Measurements from ENCODE around the gene GLOD5.
"Not testable (repeated sequence)": the region's sequence is repeated elsewhere in the genome, so short reads cannot be mapped to it uniquely, and the experiment has no call there.

GLOD5 gene

DNA sequence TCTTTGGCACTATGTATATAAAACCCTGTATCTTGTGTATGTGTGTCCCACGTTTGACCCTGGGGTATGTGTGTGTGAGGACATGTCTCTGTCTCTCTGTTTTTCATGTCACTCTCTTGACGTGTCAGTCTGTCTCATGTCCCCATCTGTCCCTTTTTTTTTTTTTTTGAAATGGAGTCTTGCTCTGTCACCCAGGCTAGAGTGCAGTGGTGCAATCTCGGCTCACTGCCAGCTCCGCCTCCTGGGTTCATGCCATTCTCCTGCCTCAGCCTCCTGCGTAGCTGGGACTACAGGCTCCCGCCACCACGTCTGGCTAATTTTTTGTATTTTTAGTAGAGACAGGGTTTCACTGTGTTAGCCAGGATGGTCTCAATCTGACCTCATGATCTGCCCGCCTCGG, 57.8 kb downstream of the GLOD5 start:
- not testable (repeated sequence) for H3K27ac ChIP-seq, H3K4me3 ChIP-seq

DNA sequence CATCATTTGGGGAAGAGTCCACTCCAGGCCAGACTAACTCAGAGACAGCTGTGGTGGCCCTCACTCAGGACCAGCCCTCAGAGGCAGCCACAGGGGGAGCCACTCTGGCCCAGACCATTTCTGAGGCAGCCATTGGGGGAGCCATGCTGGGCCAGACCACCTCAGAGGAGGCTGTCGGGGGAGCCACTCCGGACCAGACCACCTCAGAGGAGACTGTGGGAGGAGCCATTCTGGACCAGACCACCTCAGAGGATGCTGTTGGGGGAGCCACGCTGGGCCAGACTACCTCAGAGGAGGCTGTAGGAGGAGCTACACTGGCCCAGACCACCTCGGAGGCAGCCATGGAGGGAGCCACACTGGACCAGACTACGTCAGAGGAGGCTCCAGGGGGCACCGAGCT, 61.5 kb downstream of the GLOD5 start:
- H3K4me3 ChIP-seq = no peak overlapping the region
- no peak overlapping the region for H3K27ac ChIP-seq

Data from skin epidermis (tissue), 12 donors.